HEK293 (cell line): ENCODE results near the gene CC2D1B.

Experiments
- YY1 ChIP-seq: fragments of 450-650 bp; formaldehyde crosslinking; IDR thresholded peaks from 2 replicates; pipeline ENCODE4 v1.5.1; 2018; ENCODE audit warnings: missing biosample characterization, missing genetic modification characterization
- ZEB2 ChIP-seq: fragments of 450-650 bp; formaldehyde crosslinking; IDR thresholded peaks from 2 replicates; pipeline ENCODE4 v1.5.1; 2016; ENCODE audit warnings: missing biosample characterization, missing genetic modification characterization
- ZFP41 ChIP-seq: fragments of 450-650 bp; formaldehyde crosslinking; IDR thresholded peaks from 2 replicates; pipeline ENCODE4 v1.5.1; 2016; ENCODE audit warnings: missing biosample characterization, missing genetic modification characterization, borderline replicate concordance
- ZNF114 ChIP-seq: fragments of 450-650 bp; formaldehyde crosslinking; IDR thresholded peaks from 2 replicates; pipeline ENCODE4 v1.5.0; 2017; ENCODE audit warnings: missing biosample characterization, missing genetic modification characterization
- ZNF311 ChIP-seq: fragments of 450-650 bp; formaldehyde crosslinking; IDR thresholded peaks from 2 replicates; pipeline ENCODE4 v1.5.1; 2017; ENCODE audit warnings: missing biosample characterization, missing genetic modification characterization, borderline replicate concordance
- ZNF561 ChIP-seq: fragments of 450-650 bp; IDR thresholded peaks from 2 replicates; pipeline ENCODE4 v1.5.1; 2018; ENCODE audit warnings: missing biosample characterization, missing genetic modification characterization, borderline replicate concordance
- ZSCAN30 ChIP-seq: fragments of 450-650 bp; IDR thresholded peaks from 2 replicates; pipeline ENCODE4 v1.5.1; 2018; ENCODE audit warnings: missing biosample characterization, mild to moderate bottlenecking, missing genetic modification characterization, moderate library complexity
- TF ChIP-seq, protein P1 (sequence below): fragments of 450-650 bp; formaldehyde crosslinking; IDR thresholded peaks from 2 replicates; pipeline ENCODE4; 2016; ENCODE audit warnings: missing biosample characterization, missing genetic modification characterization
- TF ChIP-seq, protein P2 (sequence below): fragments of 450-650 bp; formaldehyde crosslinking; IDR thresholded peaks from 2 replicates; pipeline ENCODE4 v1.5.1; 2016; ENCODE audit warnings: missing biosample characterization, missing genetic modification characterization

DNA sequence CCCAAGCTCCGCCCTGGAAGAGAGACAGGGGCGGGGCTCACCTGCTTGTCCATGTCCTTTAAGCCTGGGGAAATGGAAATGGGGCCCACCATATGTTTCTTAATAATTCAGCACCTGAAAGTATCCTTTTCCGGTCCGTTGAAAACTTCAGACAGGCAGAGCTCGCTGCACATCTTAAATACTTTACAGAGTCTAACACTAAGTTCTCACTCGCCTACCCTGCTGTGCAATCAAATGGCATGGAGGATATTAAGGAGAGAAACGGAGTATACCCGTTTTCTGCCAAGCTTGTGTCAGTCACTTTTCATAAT, 467 bp upstream of the CC2D1B start:
- no peak for TF ChIP-seq YY1
- TF ChIP-seq ZFP41 (tag by site-specific recombination) = no peak
- TF ChIP-seq, protein P1, sequence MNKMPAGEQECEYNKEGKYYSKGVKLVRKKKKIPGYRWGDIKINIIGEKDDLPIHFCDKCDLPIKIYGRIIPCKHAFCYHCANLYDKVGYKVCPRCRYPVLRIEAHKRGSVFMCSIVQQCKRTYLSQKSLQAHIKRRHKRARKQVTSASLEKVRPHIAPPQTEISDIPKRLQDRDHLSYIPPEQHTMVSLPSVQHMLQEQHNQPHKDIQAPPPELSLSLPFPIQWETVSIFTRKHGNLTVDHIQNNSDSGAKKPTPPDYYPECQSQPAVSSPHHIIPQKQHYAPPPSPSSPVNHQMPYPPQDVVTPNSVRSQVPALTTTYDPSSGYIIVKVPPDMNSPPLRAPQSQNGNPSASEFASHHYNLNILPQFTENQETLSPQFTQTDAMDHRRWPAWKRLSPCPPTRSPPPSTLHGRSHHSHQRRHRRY (tag by site-specific recombination) = no peak
- no peak for TF ChIP-seq ZNF561 (tag by site-specific recombination)
- TF ChIP-seq ZNF311 = no peak
- no peak for TF ChIP-seq ZEB2 (tag by site-specific recombination)
- TF ChIP-seq, protein P2, sequence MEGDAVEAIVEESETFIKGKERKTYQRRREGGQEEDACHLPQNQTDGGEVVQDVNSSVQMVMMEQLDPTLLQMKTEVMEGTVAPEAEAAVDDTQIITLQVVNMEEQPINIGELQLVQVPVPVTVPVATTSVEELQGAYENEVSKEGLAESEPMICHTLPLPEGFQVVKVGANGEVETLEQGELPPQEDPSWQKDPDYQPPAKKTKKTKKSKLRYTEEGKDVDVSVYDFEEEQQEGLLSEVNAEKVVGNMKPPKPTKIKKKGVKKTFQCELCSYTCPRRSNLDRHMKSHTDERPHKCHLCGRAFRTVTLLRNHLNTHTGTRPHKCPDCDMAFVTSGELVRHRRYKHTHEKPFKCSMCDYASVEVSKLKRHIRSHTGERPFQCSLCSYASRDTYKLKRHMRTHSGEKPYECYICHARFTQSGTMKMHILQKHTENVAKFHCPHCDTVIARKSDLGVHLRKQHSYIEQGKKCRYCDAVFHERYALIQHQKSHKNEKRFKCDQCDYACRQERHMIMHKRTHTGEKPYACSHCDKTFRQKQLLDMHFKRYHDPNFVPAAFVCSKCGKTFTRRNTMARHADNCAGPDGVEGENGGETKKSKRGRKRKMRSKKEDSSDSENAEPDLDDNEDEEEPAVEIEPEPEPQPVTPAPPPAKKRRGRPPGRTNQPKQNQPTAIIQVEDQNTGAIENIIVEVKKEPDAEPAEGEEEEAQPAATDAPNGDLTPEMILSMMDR = no peak
- no peak for TF ChIP-seq ZSCAN30
- TF ChIP-seq ZNF114 = no peak
